Kidney (tissue), 14 donors: ENCODE data around the gene NXN. TPM values are rescaled to one million over a fixed set of nuclear protein-coding genes. Genes with fewer than 3 reads are reported as not detected.
"Not testable (repeated sequence)": the region's sequence is repeated elsewhere in the genome, so short reads cannot be mapped to it uniquely, and the experiment has no call there.

Experiments
- DNase-seq, 5 donors: peaks; one replicate each; pipeline ENCODE4 v3.0.0-alpha.2; 2013 to 2020
- FAIRE-seq: peaks from 2 replicates; lab custom pipeline; 2012; peaks lifted over from hg19 to GRCh38; lab: Jason Lieb, UNC
- H3K27ac ChIP-seq, 2 donors: one replicate each; pipeline ENCODE4 v1.7.0; 2013; ENCODE audit warnings: low read depth in 2 of 2, low read length in 2 of 2, inconsistent platforms in 1 of 2
- H3K27me3 ChIP-seq: one replicate; pipeline ENCODE4 v1.7.1; 2013; ENCODE audit warnings: low read length, inconsistent platforms; ENCODE audit not compliant: control insufficient read depth, insufficient read depth
- H3K36me3 ChIP-seq, 3 donors: one replicate each; pipeline versions ENCODE4 v1.7.0 to v1.7.1; 2013; ENCODE audit warnings: low read length in 3 of 3, control low read depth in 1 of 3, inconsistent platforms in 1 of 3; ENCODE audit not compliant: insufficient read depth in 3 of 3, control insufficient read depth in 2 of 3
- H3K4me1 ChIP-seq, 3 donors: one replicate each; pipeline versions ENCODE4 v1.7.0 to v1.7.1; 2013; ENCODE audit warnings: low read length in 3 of 3, inconsistent platforms in 1 of 3, low read depth in 1 of 3; ENCODE audit not compliant: control insufficient read depth in 2 of 3, insufficient read depth in 2 of 3
- H3K4me3 ChIP-seq, 3 donors: one replicate each; pipeline versions ENCODE4 v1.7.0 to v1.8.1; 2013; ENCODE audit warnings: low read length in 3 of 3, control low read depth in 1 of 3, inconsistent platforms in 1 of 3
- H3K9ac ChIP-seq, 3 donors: one replicate each; pipeline versions ENCODE4 v1.7.0 to v1.7.1; 2013; ENCODE audit warnings: low read length in 3 of 3, control low read depth in 1 of 3, inconsistent platforms in 1 of 3
- H3K9me3 ChIP-seq, 3 donors: one replicate each; pipeline versions ENCODE4 v1.7.0 to v1.7.1; 2013; ENCODE audit warnings: low read length in 3 of 3, control low read depth in 1 of 3, inconsistent platforms in 1 of 3; ENCODE audit not compliant: control insufficient read depth in 2 of 3, insufficient read depth in 1 of 3
- intact Hi-C: fragments of 100-400 bp; cut with DNase I; formaldehyde crosslinking; loops from one replicate; pipeline ENCODE4 v1.11.1; 2022
- polyA plus RNA-seq: library from polyadenylated mRNA; stranded (reverse); fragments of 350-450 nt; fragmentation: Illumina TruSeq; extraction: RNeasy Lipid Tissue Mini Kit (QIAGEN cat#74804); gene quantifications from one replicate; pipeline ENCODE4 v1.2.3, GENCODE V29; 2014; ENCODE audit warnings: low read depth, low replicate concordance; ENCODE audit not compliant: insufficient read depth
- total RNA-seq: library from RNA; stranded (reverse); fragmentation: NEBNext Ultra II Directional; extraction: Animal tissue kit (Norgen Biotek cat#: 25700); gene quantifications from one replicate; pipeline ENCODE4 v1.2.1, GENCODE V29; 2021
- TF ChIP-seq, protein P1 (sequence below): IDR thresholded peaks from 3 replicates; pipeline ENCODE4 v1.5.1; 2012; ENCODE audit warnings: mild to moderate bottlenecking, moderate library complexity, borderline replicate concordance; ENCODE audit not compliant: insufficient read depth; ENCODE audit errors: extremely low read depth
- donor health status: control.
- donor health status: control.
- donor health status: control.
- donor health status: control.
- donor health status: control.
- donor health status: DM: yes; HTN: yes; CAD: no.
- donor health status: Normal renal cell carcinoma (clear cell type).

NXN gene
- total and polyA plus RNA-seq, 2 donors from 2014 or later: 10.2 to 26.8 TPM

DNA sequence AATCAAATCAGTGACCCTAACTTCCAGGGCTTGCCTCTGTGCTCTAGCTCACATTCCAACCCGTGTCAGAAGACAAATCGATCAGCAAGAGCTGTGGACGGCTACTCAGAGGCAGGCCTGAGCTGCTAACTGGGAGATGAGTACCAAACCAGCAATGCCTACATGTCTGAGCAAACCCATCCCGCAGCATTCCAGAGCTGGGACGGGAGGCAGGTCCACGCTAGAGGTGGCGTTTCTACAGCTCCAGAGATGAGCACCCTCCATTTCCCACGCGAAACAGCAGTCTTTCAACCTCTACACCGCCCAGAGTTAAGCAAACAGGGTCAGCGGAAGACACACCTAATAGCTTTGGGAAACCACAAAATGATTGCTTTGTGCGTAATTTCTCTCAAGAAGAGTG, 6.5 kb downstream of the NXN start:
- Histone ChIP-seq H3K4me3 (no peak overlapping the region), H3K4me1 (peaks cover 0 to 2% (median 0%) of the 10 kb centered on the region in 3 donors), H3K27ac (no peak overlapping the region), H3K36me3 (no peaks in the 10 kb centered on the region), H3K9ac (no peak overlapping the region), H3K27me3 (no peaks in the 10 kb centered on the region), H3K9me3 (no peaks in the 10 kb centered on the region)
- DNase-seq (peak in 1 of 5 donors; percentile 39), FAIRE-seq (no peak)
- intact Hi-C loops: no loop called here
- TF ChIP-seq, protein P1, sequence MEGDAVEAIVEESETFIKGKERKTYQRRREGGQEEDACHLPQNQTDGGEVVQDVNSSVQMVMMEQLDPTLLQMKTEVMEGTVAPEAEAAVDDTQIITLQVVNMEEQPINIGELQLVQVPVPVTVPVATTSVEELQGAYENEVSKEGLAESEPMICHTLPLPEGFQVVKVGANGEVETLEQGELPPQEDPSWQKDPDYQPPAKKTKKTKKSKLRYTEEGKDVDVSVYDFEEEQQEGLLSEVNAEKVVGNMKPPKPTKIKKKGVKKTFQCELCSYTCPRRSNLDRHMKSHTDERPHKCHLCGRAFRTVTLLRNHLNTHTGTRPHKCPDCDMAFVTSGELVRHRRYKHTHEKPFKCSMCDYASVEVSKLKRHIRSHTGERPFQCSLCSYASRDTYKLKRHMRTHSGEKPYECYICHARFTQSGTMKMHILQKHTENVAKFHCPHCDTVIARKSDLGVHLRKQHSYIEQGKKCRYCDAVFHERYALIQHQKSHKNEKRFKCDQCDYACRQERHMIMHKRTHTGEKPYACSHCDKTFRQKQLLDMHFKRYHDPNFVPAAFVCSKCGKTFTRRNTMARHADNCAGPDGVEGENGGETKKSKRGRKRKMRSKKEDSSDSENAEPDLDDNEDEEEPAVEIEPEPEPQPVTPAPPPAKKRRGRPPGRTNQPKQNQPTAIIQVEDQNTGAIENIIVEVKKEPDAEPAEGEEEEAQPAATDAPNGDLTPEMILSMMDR: no peak

DNA sequence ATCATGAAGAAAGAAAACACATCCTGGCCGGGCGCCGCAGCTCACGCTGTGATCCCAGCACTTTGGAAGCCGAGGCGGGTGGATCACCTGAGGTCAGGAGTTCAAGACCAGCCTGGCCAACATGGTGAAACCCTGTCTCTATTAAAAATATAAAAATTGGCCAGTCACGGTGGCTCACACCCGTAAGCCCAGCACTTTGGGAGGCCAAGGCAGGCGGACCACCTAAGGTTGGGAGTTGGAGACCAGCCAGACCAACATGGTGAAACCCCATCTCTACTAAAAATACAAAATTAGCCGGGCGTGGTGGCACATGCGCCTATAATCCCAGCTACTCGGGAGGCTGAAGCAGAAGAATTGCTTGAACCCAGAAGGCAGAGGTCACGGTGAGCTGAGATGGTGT, 7.7 kb downstream of the NXN start:
- peak in 1 of 5 donors; percentile 12 for DNase-seq
- FAIRE-seq, H3K9me3 ChIP-seq, H3K9ac ChIP-seq, H3K27me3 ChIP-seq, H3K4me1 ChIP-seq, H3K27ac ChIP-seq, H3K36me3 ChIP-seq, H3K4me3 ChIP-seq, intact Hi-C loops: not testable (repeated sequence)

DNA sequence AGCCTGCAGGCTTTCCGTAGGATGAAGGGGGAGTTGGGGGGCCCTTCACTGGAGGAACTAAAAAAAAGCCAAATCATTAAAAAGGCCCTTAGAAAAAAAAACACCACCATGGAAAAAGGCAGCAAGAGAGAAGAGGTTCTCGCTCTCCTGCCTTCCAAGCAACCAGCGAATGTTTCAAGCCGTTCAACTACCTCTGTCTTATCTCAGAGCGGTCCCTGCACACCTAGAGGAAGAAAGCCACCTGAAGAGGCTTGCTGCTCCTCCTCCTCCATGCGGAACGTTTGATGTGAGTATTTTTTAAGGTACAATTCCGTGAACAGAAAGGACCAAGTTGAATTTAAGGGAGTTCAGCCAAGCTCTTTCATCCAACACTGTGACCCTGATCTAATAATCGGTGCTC, 9.2 kb downstream of the NXN start:
- intact Hi-C loops: no loop called here
- Histone ChIP-seq H3K4me3 (no peak overlapping the region), H3K9ac (no peak overlapping the region), H3K36me3 (no peaks in the 10 kb centered on the region), H3K27ac (no peak overlapping the region), H3K27me3 (no peaks in the 10 kb centered on the region), H3K4me1 (no peaks in the 10 kb centered on the region), H3K9me3 (no peaks in the 10 kb centered on the region)
- TF ChIP-seq, protein P1: no peak
- no peak for DNase-seq
- FAIRE-seq: no peak

DNA sequence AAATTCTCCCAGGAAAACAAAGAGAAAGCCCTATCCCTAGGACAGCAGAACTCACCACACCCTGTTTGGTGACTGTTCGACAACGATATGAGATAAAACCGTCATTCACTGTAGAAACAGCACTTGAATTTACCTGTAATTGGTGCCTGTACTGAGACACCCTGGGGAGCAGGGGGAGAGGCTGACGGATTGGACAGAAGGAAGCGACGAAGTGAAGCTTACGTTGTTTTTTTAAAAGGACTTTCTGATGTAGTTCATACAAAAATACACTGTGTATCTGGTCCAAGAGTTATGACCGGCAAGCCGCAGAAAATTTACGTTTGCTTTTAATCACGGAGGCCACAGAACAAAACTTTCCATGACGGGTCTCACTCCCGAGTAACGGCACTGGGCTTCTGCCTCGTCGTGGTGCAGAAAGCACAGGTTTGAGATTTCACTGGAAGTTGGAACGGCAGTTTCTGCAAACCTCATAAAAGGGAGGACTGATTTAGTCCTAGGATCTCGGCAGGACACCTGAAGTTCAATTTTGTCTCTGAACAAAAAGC, 9.7 kb downstream of the NXN start:
- no peak overlapping the region for H3K4me3 ChIP-seq

More for the DNA sequence above, 9.7 kb downstream of the NXN start:
- Histone ChIP-seq H3K4me1 (no peaks in the 10 kb centered on the region), H3K9me3 (no peaks in the 10 kb centered on the region), H3K27me3 (no peaks in the 10 kb centered on the region), H3K9ac (no peak overlapping the region), H3K36me3 (no peaks in the 10 kb centered on the region), H3K27ac (no peak overlapping the region)
- peak in 2 of 5 donors; percentile 20 to 70 for DNase-seq
- intact Hi-C loops: no loop called here
- no peak for FAIRE-seq
- TF ChIP-seq, protein P1: no peak
